Nucleus accumbens (tissue), 56 donors: ENCODE results near the gene URB2.
"Not testable (repeated sequence)": the region's sequence is repeated elsewhere in the genome, so short reads cannot be mapped to it uniquely, and the experiment has no call there.

Experiments used
- DNase-seq, 56 donors: peaks; one replicate each; lab custom pipeline; 2025; lab: John Stamatoyannopoulos, UW

URB2 gene

DNA sequence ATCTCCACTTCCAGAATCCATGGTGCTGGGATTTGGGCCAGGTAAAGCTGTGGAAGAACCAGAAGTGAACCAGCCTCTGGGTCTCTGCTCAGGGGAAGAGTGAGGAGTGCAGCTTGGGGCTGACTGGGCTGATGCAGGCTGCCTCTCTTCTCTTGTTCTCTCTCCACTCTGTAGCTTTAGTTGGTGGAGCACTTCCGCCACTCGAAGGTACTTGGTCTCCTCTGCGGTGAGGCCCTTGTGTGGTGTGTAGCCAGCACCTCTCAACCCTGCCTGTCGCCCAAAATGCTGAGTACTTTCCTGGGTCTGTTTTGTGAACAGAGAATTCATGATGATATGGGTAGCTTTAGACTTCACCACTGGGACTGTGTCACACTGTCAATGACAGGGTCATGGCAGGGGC lies 63.2 kb downstream of the URB2 start:
- DNase-seq = no peak

DNA sequence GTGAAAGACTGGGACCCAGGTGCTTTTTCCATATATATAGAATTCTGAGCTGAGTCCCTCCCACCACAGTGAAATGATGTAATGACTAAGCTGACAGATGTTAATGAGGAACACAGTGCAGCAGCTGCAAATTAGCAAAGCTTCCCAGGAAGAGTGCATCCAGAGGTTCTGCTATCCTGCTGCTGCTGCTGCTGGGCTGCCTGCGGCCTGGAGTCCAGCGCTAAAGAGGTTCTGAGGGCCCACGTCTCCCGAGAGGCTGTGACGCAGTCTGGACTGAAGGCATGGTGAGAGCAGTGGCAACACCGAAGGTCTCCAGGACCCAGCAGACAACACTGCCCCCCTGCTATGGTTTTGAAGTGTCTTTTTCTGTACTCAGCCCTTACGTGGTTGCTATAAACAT lies 63.9 kb downstream of the URB2 start:
- no peak for DNase-seq

DNA sequence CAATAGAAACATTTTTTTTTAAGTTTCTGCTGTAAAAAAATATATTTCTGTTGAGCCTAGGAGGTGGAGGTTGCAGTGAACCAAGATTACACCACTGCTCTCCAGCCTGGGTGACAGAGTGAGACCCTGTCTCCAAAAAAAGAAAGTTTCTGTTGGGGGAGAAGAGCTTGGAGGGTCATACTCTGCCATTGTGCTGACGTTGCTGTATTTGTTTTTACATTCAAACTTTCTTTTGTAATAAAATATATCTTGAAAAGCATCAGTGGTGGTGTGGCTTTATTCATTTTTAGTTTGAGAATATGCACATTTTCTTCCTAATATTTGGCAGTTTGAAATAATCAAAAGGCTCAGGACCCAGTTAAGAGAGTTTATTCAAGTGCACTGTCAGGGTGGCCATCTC lies 64.6 kb downstream of the URB2 start:
- no peak for DNase-seq

DNA sequence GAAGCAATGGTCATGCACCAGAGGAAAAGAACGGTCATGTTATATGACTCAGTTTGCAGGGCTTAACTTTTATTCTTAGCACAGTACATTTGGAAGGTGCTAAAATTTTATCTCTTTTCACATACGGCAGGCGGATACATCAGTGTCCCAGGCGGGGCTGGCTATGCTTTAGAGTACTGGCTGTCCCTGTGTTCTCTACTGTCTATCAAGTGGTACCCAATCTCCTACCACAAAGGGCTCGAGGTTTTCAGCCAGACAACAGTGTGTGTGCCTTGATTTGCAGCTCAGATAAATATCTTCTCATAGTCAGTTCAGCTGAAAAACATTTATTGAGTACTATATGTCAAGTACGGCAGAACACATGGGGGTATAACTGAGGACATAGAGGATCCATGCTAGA lies 65.3 kb downstream of the URB2 start:
- no peak for DNase-seq

DNA sequence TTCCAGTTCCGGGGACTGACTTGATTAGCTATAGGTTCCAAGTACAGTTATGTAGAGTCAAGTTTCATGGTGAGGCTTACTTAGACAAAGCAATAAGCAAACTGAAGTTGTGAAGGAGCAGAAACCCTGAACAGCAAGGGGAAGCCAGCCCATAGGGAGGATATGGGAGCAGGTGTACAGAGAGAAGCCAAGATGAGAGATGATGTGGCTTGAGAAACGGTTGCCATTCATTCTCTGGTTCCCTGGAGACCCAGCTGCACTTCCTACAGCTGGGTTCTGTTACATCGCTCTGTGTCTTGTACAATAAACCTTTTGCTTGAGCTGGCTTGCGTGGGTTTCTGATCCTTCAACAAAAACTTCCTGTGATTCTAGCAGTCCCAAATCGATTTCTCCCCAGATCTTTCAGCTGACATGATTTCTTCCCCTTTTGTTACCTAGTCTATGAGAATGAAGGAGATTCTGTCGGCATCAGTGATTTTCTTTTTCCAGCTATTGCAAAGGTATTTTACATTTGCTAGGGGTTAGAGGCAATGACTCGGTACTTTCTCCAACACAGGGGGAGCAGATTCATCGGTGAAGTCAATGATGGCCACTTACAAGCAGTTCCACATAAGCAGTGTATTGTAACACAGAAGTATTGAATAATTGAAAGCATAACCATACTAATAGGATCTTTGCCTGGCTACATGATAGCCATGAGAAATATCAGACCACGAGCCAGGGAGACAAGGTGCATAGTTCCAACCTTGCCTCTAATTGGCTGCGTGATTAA lies 67.3 kb downstream of the URB2 start:
- peak in 1 of 56 donors; percentile 6 for DNase-seq

DNA sequence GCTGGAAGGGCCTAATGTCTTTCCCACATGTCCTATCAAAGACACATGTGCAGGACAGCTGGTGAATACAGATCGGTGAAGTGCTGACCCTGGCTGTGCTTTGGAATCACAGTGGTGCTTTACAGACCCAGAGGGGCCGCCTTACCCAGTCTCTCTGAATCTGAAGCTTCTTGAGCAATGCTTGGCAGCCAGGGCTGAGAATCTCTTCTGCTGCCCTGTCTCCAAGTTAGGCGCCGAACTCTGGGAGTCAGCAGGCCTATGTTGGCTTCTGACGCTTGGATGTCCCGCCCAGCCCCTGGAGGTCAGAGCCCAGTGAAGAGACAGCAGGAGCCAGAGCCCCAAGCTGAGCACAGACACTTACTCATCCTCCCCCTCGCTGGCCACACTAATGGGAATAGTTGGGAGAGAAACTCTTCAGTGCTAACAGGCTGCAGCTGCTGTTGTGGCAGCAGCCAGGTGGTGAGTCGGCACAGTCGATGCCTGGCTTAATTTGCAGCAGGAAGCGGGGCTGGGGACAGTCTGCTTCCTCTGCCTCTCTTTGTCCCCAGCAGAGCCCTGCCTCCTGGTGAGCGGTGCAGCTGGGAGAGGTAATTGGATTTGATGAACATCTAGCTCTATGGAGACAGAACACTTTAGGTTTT lies 68.1 kb downstream of the URB2 start:
- DNase-seq = peak in 19 of 56 donors; percentile 3 to 42 (median 27)

DNA sequence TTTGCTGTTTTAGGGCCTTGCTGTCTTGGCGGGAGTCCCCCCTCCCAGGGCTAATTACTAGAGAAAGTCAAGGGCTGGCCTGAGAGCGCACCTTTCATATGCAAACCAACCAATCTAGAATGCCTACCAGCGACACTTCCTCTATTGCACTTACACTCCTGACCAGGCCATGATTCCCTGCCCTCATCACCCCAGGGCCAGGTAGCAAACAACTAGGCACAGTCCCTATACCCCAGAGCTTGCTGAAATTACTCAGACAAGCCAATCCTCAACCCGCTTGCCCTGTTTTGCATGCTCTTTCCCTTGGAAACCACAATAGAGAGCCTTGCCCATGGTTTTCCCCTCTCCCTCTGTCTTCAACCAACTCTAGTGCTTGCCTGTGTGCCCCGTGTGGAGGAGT lies 70.3 kb downstream of the URB2 start:
- no peak for DNase-seq

DNA sequence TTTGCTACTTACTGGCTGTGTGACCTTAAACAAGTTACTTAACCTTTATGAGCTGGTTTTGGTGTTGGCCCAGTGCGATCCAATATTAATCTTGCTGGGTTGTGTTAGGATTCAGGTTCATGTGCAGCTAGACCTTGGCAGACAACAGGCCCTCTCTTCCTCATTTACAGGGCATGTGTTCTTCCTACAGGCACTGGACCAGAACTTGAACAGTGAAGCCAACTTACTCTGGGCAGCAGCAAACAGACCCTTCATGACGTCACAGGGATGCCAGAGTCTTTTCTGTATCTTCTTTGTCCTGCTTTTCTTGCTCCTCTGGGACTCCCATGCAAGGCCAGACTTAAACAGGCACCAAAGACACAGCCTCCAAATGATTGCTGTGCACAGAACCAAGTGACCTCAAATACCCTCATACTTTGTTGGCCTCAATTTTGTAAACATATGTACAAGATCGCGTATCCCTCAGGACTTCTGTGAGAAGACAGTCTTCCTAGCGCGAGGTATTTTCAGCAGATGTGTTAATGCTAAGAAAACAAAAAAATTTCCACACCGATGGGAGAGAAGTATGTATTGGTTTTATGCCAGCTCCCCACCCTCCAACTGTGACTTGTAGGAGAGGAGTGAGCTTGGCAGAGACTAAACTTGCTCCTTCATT lies 73.7 kb downstream of the URB2 start:
- peak in 2 of 56 donors; percentile 29 to 35 for DNase-seq

DNA sequence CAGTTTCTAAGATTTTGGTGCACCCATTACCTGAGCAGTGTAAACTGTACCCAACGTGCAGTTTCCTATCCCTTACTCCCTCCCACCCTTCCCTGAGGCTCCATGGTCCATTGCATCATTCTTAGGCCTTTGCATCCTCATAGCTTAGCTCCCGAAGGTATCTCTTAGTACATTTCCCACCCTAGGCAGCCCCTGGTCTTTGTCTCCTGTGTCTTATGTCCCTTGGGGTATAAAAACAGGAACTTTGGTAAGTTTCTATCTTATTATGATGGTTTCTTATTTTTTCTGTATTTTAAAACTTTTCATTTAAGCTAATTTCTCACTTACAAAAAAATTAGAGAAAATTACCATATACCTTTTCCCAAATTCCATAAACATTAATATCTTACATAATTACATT lies 78.1 kb downstream of the URB2 start:
- DNase-seq = no peak

DNA sequence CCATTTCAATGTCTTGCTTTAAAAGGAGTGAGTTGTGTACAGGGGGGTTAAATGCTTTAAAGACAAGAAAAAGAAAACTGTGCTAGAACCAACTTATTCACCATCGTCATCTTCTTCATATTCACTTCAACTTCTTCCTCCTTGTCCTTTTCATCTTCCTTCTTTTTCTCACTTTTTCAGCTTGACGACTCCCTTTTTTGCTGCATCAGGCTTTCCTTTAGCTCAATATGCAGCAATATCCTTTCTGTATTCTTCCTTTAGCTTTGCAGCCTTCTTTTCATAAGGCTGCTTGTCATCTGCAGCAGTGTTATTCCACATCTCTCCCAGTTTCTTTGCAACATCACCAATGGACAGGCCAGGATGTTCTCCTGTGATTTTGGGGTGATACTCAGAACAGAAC lies 79.1 kb downstream of the URB2 start:
- DNase-seq = not testable (repeated sequence)

DNA sequence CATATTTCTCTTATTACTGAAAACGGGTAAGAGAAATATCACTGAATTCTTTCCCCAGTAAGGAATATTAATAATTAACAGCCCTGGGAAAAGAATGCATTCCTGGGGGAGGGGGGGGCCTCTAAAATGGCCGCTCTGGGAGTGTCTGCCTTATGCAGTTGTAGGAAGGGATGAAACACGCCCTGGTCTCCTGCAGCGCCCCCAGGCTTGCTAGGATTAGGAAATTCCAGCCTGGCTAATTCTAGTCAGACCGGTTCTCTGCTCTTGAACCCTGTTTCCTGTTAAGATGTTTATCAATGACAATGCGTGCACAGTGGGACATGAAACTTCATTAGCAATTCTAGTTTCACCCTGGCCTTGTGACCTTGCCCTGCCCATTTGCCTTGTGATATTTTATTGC lies 81.1 kb downstream of the URB2 start:
- not testable (repeated sequence) for DNase-seq

DNA sequence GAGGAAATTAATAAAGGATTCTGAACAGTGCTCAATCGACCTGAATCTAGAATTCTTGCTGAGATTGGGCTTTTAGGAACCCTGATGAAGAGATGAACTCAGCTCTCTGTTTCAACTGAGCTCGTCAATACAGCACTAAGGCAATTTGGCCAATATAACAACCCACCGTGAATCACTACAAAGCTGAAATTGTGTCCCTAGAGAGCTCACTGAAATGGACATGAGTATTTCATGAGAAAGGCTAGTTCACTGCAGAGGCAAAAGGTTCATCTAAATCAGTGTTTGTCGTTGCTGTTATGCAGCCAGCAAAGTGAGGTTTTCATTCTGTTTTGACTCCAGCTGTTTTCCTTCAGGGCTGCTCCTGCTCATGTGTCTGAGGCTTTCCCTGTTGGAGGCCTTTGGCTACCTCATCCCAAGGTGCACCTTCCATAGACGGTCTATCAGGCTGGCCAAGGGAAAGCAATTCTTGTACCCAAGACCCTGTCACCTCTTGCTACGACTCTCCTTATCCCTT lies 83.5 kb downstream of the URB2 start:
- DNase-seq = no peak
